Hippocampal formation (tissue), 2 donors: ENCODE results near the gene PRRC2B.

ENCODE experiments used
- DNase-seq, 2 donors: peaks; one replicate each; lab custom pipeline; 2025; lab: John Stamatoyannopoulos, UW

The PRRC2B gene

DNA sequence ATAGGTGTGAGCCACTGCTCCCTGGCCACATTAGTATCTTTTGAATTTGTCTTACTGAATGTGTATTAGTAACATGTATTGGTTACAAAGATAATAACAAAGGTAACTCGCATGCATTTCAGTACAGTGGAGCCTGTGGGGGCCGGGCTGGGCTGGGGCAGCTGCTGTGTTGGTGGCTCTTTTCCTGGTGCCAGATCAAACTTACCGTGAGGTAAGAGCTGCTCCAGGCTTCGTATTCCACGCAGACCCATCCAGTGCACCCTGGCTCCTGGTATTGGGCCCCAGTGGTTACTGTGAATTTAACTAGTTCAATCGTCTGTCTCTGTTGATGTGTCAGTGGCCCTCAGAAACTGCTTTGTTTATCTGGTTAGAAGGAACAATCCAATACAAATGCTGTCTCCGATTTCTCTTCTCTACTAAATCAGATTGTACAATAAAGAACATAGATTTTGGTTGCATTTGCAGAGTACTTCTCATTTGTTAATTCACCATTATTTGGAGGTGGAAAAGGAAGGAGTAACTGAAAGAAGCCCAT lies 15.6 kb downstream of the PRRC2B start:
- no peak for DNase-seq

DNA sequence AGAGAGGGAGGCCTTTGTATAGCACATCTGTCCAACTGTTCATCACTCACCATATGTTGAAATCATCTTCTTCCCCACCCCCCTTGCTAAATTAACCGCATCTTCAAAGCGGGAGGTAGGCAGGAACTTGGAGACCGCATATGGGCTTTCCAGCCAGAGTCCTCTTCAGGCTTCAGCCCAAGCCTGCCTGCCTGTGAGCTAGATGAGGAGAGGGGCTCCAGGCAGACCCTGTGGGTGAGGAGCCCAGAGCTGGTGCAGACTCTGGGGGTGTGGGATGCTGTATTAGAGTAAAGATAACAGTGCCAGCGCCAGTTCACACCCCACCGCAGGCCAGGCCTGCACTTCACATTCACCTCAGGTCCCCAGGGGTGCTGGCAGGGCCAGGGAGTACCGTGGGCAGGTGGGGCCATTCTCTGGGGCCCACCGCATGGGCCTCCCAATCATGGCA lies 16.2 kb downstream of the PRRC2B start:
- no peak for DNase-seq

DNA sequence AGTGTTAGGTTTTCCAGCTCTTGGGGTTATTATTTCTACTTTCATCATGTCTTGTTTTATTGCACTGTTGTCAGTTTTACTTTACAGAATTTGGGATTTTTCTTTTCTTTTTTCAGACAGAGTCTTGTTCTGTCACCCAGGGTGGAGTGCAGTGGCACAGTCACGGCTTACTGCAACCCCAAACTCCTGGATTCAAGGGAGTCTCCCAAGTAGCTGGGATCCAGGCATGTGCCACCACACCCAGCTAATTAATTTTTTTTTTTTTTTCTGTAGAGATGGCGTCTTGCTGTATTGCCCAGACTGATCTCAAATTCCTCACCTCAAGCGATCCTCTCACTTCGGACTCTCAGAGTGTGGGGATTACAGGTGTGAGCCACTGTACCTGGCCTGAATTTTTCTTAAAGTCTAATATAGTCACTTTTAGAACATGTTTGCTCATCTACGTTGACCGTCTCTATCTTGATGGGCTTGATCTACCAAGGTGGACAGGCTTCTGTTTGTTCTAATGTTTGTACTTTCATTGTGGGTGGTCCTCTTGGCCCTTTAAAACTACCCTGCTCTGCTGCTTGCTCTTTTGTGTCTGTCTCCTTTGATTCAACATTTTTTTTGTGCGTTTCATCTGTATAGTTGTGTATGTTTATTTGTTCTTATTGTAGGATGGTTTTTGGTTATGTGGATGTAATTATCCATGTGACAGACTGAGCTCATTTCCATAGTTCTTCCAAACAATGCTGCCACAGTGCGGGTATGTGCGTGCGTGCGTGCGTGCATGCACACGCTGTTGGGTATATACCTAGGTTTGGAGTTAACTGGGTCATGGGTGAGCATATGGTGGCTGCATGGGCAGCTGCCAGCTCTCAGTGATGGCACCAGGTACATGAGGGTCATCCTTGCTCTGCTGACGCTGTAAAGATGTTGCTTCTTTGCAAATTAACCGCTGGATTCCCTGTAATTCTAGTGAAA lies 18.1 kb downstream of the PRRC2B start:
- DNase-seq, result peak in 1 of 2 donors; percentile 43

DNA sequence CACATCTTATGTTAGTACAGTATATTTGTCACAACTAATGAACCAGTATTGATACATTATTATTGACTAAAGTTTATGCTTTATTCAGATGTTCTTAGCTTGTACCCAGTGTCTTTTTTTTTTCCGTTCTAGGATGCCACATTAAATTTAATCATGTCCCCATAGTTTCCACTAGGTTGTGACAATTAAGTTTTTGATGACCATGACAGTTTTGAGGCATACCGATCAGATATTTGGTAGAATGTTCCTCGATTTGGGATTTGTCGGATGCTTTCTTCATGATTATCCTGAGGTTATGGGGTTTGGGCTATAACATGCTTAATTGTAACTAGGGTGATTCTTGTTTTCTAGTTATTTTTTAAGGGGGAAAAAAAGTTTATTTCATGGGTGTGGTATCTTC lies 22.6 kb downstream of the PRRC2B start:
- DNase-seq, result no peak

DNA sequence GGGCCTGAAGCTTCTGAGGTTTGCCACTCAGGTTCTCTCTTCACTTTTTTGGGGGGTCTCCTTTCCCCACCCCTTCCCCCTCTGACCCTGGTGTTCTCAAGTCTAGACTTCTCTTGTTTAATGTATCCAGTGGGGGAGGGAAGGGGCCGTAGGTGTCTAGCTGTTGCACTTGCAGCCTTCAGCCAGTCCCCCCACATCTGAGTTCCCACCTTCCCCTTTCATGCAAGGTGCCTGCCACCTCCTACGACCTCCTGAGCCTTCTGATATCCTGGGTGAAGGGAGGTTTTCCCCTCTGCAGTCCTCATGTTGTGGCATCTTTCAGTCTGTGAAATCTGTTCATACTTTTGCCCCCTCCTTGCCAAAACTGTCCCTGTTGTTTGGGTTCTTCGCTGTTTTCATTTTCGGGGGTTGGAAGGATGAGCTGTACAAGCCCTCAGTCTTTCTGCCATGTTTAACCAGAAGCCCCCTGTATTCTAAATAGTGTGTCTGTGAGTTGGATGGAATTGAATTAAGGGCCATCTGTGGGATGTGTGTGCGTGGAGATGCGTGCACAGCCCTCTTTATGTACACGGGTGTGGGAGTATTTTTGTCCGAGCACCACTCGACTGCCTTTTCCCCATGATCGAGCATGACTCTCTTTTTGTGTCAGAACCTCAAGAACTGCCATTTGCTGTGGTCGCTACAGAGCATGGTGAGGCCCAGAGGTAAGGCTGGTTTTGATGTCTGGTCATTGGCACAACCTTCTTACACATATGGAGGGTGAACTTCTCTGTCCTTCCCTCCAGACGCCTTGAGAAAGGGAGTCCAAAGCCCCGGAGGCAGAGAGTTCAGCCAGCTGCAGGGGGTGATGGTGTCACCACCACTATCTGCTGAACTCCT lies 23.6 kb downstream of the PRRC2B start:
- no peak for DNase-seq

DNA sequence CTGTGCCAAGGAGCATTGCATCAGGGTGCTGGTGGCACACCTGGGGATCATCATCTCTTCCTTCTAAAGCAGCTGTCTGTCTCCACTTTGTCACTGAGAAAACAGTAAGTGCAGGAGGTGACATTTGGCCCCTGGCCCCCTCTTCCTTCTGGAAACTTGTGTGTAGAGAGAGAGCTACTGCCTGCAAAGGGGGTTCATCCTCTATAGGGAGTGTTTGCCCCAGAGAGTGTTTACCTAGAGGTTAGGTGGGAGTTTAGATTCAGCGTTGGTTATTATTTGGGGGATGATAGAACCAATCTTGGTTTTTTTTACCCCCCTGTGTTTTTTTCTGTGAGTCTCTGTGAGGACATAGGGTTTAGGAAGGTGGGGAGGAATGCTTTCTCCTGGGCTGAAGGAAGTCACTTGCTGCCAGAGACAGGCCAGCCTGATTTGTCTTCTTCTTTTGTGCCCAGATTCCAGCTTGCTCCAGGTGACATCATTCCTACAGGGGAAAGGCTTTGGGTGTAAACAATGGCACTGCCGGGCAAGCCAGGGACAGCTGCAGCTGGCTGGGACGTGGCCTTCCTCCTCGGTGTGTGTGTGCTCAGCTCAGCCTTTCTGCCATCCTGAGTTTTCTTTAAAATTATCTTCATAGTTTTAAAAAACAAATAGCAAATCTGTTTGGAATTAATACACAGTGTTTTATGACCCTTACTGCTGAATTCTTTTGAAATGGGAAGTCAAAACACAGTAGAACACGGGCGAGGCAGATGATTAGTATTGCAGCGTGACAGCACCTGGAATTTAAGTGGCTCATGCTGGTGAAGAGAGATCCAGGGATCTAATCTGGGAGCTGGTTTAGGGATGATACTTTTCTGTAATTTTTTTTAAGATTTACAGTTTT lies 24.5 kb downstream of the PRRC2B start:
- no peak for DNase-seq

DNA sequence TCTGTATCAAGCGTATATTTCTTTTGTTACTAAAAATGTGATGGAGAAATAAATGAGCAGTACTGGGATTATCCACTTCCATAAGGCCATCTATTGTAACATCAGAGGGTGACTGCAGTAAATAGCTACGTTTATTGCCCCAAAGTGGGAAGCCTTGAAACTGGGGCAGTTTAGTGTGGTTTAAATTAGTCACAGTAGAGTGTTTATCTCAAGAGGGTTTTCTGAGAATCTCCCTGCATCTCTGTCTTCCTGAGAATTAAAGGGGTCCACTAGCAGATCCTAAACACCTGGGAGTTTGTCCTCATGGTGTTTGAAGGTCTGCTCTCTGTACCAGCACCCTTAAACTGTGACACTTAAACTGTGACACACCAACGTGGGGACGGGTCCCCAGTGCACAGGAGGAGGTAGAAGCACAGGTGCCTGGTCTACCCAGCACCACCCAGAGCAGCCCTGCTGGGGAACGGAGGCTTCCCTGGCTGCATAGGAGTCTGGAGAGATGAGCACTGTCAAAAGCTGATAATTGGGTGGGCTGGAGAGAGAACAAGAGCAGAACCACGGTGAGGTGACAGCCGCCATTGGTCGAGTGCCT lies 25.2 kb downstream of the PRRC2B start:
- no peak for DNase-seq

DNA sequence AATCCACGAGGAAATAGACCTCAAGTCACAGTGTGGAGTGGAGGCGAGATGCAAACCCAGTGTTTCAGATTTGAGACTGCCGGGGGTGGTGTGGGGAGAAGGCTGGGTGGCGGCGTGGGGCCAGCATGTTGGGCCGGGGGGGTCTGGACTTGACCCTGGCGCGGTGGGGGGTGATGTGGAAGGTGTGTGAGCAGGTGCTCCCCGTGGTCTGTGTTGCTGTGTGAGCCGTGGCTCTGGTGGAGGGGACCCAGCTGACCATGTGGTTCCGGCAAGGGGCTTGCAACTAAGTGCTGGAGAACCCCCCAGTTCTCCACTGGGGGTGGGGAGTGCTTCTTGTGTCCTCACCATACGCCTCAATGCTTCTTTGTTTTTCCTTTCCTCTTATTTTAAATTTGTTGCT lies 25.8 kb downstream of the PRRC2B start:
- DNase-seq, result no peak

DNA sequence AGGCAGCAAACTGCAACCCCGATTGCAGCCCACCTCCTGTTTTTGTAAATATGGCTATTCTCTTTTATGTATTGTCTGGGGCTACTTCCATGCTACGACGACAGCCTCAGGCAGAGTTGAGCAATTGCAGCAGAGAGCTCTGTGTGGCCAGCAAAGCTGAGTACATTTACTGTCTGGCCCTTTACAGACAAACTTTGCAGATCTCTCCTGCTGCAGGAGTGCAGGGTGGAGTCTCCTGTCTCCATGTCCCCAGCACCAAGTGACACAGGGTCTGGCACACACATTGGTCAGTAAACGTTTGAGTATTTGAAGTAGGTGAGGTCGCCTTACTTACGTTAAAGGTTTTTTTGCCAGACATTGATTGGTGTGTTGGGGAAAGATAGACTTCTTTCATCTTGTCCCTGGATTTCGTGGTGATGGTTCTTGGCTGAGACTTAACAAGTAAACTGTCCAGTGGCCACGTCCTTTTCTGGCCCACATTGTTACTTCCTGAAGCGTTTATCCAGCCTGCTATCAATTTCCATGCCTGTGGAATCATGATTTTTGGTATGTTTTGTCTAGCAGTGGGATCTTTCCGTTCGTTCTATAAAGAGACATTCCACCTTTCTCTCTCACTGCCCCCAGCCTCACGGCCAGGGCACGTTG lies 27.2 kb downstream of the PRRC2B start:
- no peak for DNase-seq

DNA sequence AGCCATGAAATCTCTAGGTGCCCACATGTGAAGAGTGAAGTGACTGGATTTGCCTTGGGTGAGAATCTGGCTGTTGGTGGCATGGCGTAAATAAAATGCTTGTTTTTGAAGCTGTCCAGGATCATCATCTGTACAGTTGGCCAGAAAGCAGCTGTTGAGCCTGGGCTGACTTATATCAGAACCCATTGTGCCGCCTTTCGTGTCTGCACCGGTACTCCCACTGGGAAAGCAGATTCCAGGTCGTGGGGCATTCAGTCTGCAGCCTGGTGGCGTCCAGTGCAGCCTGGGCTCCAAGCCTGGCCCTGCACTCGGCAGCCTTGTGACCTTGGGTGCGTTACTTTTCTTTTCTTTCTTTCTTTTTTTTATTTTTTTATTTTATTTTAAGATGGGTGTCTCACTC lies 27.8 kb downstream of the PRRC2B start:
- no peak for DNase-seq

DNA sequence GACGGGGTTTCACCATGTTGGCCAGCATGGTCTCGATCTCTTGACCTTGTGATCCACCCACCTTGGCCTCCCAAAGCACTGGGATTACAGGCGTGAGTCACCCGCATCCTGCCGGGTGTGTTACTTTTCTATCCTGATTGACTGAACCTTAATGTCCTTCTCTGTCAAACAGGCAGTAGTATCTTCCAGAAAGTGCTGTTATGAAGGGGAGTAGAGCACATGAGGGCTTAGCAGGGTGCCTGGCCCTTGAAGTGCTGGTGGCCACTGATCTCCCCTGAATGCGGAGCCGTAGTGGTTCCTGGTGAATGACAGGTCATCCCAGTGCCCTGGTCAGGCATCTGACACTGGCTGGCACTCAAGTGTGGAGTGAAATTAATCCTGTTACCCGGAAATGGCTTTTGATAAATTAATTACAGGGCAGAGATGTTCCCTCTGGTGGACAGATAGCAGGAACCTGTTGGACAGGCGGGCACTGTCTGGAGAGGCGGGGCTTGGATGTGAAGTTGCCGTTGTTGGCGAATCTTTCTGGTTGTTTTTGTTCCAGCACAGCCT lies 28.4 kb downstream of the PRRC2B start:
- no peak for DNase-seq

DNA sequence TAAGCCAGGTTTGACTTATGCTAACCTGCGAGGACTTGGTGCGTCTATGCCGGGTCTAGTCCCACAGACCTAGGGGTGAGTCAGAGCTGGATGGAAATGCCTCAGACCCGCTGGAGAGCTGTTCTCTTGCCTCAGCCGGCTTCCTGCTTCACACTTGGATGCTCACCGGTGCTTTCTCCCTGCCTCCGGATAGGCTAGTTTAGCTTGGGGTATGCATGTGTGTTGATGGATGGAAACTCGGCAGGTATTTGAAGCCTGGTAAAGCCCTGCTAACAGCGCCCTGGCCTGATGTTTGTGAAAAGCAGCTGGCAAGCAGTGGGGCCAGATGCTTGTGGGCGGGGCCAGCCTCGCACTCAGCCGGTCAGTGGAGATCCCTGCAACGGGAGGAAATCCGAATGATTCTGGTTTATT lies 29.3 kb downstream of the PRRC2B start:
- peak; percentile 47 to 75 for DNase-seq

DNA sequence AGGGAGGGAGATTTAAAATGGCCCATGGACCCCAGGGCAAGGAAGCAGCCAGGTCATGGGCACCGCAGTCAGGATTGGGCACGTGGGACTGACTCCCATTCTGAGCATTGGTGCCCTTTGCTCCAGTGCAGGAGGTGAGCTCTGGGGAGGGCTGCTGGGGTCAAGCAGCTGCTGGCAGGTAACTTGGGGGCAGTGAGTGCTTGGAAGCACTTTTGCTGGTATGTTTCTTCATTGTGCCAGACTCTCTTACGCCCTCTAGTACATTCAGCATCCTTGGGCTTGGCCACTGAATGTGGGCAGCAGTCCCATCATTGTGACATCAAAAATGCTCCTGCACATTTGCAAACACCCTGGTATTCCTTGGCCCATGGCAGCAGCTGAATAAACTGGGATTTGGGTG lies 32.7 kb downstream of the PRRC2B start:
- DNase-seq, result no peak

DNA sequence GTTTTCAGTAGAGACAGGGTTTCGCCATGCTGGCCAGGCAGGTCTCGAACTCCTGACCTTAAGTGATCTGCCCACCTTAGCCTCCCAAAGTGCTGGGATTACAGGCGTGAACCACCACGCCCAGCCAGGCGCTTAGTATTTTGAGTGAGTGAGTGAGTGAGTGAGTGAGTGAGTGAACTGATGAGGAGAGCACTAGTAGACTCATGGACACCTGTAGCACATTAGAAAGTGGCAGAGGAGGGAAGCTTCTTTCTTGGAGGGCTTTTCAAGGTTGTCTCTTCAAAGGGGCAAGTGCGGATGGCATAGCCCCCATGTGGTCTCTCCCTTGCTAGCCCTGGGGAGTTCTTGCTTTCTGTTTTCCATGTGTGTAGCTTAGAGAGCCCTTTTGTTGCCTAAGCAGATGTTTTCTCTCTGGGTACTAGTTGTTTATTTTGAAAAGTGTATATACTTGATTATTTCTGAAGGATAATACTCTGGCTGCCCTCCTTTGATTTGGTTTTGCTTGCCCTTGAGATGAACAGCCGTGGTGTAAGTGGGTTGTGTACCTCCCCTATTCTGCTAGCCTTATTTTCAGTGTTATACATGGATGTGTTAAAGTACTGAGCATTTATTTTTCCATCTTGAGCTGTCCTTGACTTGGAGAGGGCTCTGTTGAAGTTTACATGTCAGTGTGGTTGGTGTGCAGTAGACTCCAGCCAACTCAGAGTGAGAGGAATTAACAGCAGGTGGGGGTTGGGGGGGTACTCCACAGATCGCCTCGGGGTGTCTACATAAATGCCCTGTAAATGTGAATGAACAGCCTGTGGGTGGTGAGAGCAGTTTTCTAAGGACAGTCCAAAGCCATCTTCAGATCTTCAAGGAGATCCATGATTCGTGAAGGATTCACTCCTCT lies 35.5 kb downstream of the PRRC2B start:
- no peak for DNase-seq

DNA sequence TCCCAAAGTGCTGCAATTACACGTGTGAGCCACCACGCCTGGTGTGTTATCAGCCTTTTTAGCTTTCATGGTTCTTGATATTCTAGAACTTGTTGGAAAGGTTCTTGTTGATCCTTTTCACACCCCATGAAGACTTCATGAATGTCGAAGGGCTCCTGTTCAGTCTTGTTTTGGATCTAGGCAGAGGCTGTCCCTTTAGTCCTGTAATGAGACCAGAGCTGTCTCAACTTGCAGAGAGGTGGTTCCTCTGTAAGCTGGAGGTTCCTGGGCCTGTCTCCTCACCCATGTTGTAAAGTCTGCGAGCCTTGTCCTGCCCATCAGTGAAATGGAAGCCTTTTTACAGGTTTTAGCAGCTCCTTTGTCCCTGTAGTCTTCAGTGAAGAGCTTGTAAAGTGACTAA lies 38.2 kb downstream of the PRRC2B start:
- DNase-seq, result no peak

DNA sequence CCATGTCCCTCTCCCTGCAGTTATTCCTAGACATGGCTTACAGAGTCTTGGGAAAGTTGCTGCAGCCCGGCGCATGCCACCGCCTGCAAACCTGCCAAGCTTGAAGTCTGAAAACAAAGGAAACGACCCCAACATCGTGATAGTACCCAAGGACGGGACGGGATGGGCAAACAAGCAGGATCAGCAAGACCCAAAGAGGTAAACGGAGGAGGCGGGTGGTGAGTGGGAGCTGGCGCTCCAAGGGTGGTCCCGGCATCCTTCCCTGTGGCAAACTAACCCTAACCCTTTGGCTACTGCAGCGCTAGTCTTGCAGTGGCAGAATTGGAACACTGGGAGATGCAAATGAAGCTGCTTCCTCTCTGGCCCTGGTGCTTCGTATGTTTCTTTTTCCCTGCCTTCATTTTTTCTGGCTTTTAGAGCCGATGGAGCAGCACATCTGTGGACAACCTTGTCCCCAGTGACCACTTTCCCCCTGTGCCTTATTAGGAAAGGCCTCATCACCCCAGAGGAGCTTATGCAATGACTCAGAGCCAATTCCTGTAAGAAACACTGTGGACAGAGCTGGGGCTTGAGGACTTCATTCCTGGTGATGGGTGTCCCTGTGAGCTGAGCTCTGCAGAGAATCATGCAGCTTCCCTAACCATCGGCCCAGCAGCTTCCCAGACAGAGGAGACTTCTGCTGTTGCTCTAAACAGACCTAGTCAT lies 38.9 kb downstream of the PRRC2B start:
- no peak for DNase-seq

DNA sequence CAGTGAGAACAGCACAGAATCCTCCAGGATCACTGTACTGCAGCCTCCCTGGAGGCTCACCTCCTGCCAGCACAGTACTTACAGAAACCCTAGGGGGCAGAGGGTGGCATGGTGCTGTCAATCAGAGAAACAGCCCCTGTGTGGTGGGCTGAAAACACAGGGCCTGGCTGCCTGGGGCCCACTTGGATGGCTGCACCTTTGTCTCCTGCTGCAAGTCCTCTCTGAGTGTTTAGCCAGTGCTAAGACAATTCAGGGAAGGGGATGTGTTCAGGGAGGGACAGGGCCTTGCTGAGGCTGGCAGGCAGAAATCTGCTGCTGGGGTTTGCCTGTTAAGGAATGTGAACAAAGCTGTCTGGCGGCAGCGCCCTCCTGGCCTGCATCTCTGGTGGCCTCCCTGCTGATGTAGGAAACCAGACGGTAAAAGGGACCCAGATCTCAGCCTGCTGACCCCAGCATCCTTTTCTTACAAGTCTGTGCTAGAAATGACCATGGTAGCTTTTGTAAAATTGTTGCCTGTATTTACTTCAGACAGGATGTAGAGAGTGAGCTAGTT lies 39.5 kb downstream of the PRRC2B start:
- DNase-seq, result no peak

DNA sequence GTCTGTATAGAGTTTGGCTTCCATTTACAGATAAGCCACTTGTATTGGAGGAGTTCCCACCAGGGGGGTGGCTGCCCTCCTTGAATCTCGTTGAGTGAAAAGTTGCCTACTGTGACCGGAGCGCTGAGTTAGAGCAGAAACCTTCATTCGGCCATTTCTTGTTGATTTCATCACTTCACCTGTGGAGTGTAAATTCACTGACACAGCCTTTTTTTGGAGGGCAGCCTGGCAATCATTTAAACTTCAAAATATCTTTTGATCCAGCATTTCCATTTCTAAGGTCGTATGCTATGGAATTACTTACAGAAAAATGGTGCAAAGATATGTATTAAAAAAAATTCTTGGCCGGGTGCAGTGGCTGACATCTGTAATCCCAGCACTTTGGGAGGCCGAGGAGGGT lies 40.8 kb downstream of the PRRC2B start:
- no peak for DNase-seq
